ENCODE measurements around the gene HPCAL1.

DNA sequence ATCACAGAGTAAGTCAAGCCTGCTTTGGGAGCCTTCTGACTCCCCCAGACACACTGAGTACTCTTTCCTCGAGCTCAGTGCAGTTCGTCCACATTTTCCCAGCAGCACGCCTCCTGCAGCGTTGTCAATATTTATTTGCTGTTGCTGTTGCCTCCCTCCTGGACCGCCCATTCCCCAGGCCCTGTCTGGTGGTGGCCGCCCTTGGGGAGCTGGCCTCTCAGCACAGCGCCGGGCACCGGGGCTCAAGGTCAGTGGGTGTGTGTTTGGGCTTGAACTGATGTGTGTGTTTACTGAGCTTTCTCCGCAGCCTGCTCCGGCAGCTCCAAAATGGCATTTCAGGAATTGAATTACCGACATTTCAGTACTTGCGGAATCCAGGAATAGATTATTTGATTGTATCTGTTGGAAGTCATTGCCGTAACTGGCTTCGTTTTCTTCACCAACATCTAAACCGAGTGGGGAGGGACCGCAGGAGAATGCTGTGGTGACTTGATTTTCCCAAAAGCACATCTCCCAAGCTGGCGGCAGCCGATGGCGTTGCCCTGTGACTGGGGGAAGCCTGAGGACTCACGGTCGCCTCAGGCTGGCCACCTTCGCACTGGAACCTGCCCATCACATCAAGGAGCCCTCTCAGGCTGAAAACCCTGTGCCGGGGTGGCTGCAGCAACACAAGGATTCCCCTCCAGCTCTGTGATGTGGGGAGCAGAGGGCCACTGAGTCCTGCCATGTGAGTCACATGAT is 66.0 kb downstream of the HPCAL1 start:
- TF ChIP-seq EZH2 (IDR thresholded peaks at IDR 0.05; ENCODE audit: insufficient read depth, poor library complexity, severe bottlenecking) (no peak), EZH2phosphoT487 (IDR thresholded peaks at IDR 0.05; ENCODE audit: insufficient read depth, low read depth) (no peak)
